HepG2 (cell line): ENCODE results near the gene TLK1. TPM values are rescaled to one million over a fixed set of nuclear protein-coding genes. Genes with fewer than 3 reads are reported as not detected.
A peak's percentile ranks its signal among the peaks of the same experiment; 100 is the strongest.

ENCODE experiments used
- ATAC-seq: fragments of 200-7000 bp; cut with Tn5 transposase; 3 replicates; pipeline ENCODE4 v1.9.1; 2020; ENCODE audit warnings: mild to moderate bottlenecking, moderate library complexity
- BruUV-seq: library from RNA; stranded (reverse); fragments of 400-500 nt; replicated peaks from 2 replicates; lab custom pipeline; 2021; lab: Mats Ljungman, UMichigan
- CTCF ChIA-PET: fragments of 300-600 bp; formaldehyde crosslinking; extraction: SDS; loops from one replicate; lab custom pipeline; 2021; ENCODE audit warnings: low total read pairs, inconsistent platforms, low intra/inter-chr PET ratio; lab: Yijun Ruan, JAX
- POLR2A ChIA-PET: fragments of 350-600 bp; sonication (Branson Sonifier 250); formaldehyde crosslinking; loops from one replicate; lab custom pipeline; 2020; ENCODE audit warnings: antibody characterized with exemption, inconsistent platforms; lab: Yijun Ruan, JAX
- DNase-seq: peaks from one replicate; pipeline ENCODE4 v3.0.0-alpha.2; 2015; ENCODE audit warnings: low spot score
- FAIRE-seq: peaks from 3 replicates; lab custom pipeline; 2011; peaks lifted over from hg19 to GRCh38; lab: Jason Lieb, UNC
- H2AFZ ChIP-seq: one replicate; pipeline ENCODE4 v1.6.1; 2011; ENCODE audit warnings: low read length, inconsistent platforms
- H3K27ac ChIP-seq: fragments of 300-600 bp; 3 replicates; pipeline ENCODE4 v1.8.0; 2011; ENCODE audit warnings: mixed run types, mild to moderate bottlenecking, mixed read lengths, low read length, inconsistent platforms; ENCODE audit not compliant: insufficient read depth; ENCODE audit errors: extremely low read length
- H3K27me3 ChIP-seq, 2 experiments: fragments of 200-600 bp in 1 of 2; 2 replicates in 1 of 2; 3 replicates in 1 of 2; pipeline versions ENCODE4 v1.6.0 to v1.8.0; 2011; ENCODE audit warnings: low read length in 2 of 2, mild to moderate bottlenecking in 2 of 2, moderate library complexity in 2 of 2, inconsistent platforms in 1 of 2; ENCODE audit not compliant: insufficient read depth in 2 of 2, control insufficient read depth in 1 of 2
- H3K36me3 ChIP-seq, 2 experiments: fragments of 200-600 bp in 1 of 2; replicated peaks in 1 of 2; 2 replicates in 1 of 2; 3 replicates in 1 of 2; pipeline versions ENCODE4 v1.5.1 to v1.8.0; 2011; ENCODE audit warnings: low read length in 2 of 2, inconsistent platforms in 1 of 2; ENCODE audit not compliant: insufficient read depth in 2 of 2, control insufficient read depth in 1 of 2
- H3K4me1 ChIP-seq: 2 replicates; pipeline ENCODE4 v1.5.1; 2012; ENCODE audit warnings: low read length, inconsistent platforms; ENCODE audit not compliant: insufficient read depth
- H3K4me2 ChIP-seq: 2 replicates; pipeline ENCODE4 v1.6.0; 2011; ENCODE audit warnings: low read depth, low read length, inconsistent platforms
- H3K4me3 ChIP-seq, 3 experiments: fragments of 200-600 bp in 1 of 3; sonication (generic), shearing (Covaris generic) in 1 of 3; replicated peaks in 1 of 3; 2 replicates each; pipeline ENCODE4 v1.5.1; 2011 to 2016; ENCODE audit warnings: low read length in 3 of 3, inconsistent platforms in 2 of 3, low read depth in 2 of 3, mild to moderate bottlenecking in 2 of 3, control low read depth in 1 of 3, mixed read lengths in 1 of 3; ENCODE audit not compliant: insufficient read depth in 1 of 3
- H3K79me2 ChIP-seq: one replicate; pipeline ENCODE4 v1.6.1; 2011; ENCODE audit warnings: low read length, inconsistent platforms; ENCODE audit not compliant: insufficient read depth
- H3K9ac ChIP-seq: 2 replicates; pipeline ENCODE4 v1.6.0; 2011; ENCODE audit warnings: mild to moderate bottlenecking, low read depth, low read length, inconsistent platforms; ENCODE audit not compliant: insufficient read depth
- H3K9me3 ChIP-seq: 2 replicates; pipeline ENCODE4 v1.5.1; 2012; ENCODE audit warnings: mild to moderate bottlenecking, low read length
- H4K20me1 ChIP-seq: 2 replicates; pipeline ENCODE4 v1.6.0; 2011; ENCODE audit warnings: inconsistent platforms, mild to moderate bottlenecking, low read length, moderate library complexity; ENCODE audit not compliant: insufficient read depth
- MAFF ChIP-seq: IDR thresholded peaks from 2 replicates; pipeline ENCODE4 v1.6.1; 2011; ENCODE audit warnings: low read depth, low read length, improper control_type of control experiment
- MAFK ChIP-seq, 2 experiments: IDR thresholded peaks in 1 of 2; conservative IDR thresholded peaks in 1 of 2; 2 replicates each; pipeline ENCODE4 v1.6.1; 2011; ENCODE audit warnings: improper control_type of control experiment in 2 of 2, low read length in 2 of 2
- YEATS4 ChIP-seq: sonication (generic); formaldehyde crosslinking; IDR thresholded peaks from 2 replicates; pipeline ENCODE4 v1.4.0; 2020; ENCODE audit warnings: missing genetic modification reagents, borderline replicate concordance
- ZNF180 ChIP-seq: sonication (generic); formaldehyde crosslinking; IDR thresholded peaks from 2 replicates; pipeline ENCODE4 v1.4.0; 2020; ENCODE audit warnings: low read depth, missing genetic modification reagents, borderline replicate concordance
- ZNF205 ChIP-seq: IDR thresholded peaks from 2 replicates; pipeline ENCODE4 v1.6.1; 2018; ENCODE audit warnings: missing biosample characterization, missing genetic modification reagents
- ZNF446 ChIP-seq: sonication (generic); formaldehyde crosslinking; IDR thresholded peaks from 2 replicates; pipeline ENCODE4 v1.5.0; 2020; ENCODE audit warnings: mild to moderate bottlenecking, missing genetic modification reagents
- ZNF652 ChIP-seq: IDR thresholded peaks from 2 replicates; pipeline ENCODE4 v1.6.1; 2016; ENCODE audit warnings: low read depth, borderline replicate concordance
- WGBS: methylation state at CpG from one replicate; pipeline ENCODE4 v1.1.6; 2017; ENCODE audit warnings: low lambda C conversion rate; 5-methylcytosine and 5-hydroxymethylcytosine counted together
- in situ Hi-C: cut with HindIII; loops from 2 replicates; pipeline ENCODE4 v1.10.0; 2017; ENCODE audit warnings: low pct_unique_long_range_greater_than_20kb; ENCODE audit not compliant: extremely low pct_ligation_motif_present
- intact Hi-C: fragments of 100-400 bp; cut with micrococcal nuclease; formaldehyde crosslinking; loops from one replicate; pipeline ENCODE4 v1.10.0; 2022; ENCODE audit not compliant: unreplicated experiment
- polyA plus RNA-seq, 8 experiments: library from polyadenylated mRNA; depleted of rRNA in 3 of 8; stranded (reverse) in 7 of 8; unstranded in 1 of 8; fragments of >200 nt; fragmentation: Illumina TruSeq in 4 of 8; extraction: Trizol in 4 of 8; gene quantifications; 2 replicates each; pipeline versions ENCODE4 v1.2.1 to v1.2.3, GENCODE V29; 2011 to 2016; ENCODE audit warnings: low read depth in 4 of 8, missing spikeins in 1 of 8, mixed read lengths in 1 of 8; ENCODE audit not compliant: insufficient read depth in 1 of 8
- total RNA-seq, 5 experiments: library from RNA; depleted of rRNA; stranded (reverse); fragments of >200 nt; fragmentation: Illumina TruSeq; extraction: Trizol; gene quantifications; 2 replicates each; pipeline ENCODE4 v1.2.3, GENCODE V29; 2016; ENCODE audit warnings: low read depth in 1 of 5

The TLK1 gene
- total and polyA plus RNA-seq, 2 of the 13 experiments (the other 11 are each of a cell fraction or from before 2014, with no cell fraction given) = 16.8 to 28.7 TPM

DNA sequence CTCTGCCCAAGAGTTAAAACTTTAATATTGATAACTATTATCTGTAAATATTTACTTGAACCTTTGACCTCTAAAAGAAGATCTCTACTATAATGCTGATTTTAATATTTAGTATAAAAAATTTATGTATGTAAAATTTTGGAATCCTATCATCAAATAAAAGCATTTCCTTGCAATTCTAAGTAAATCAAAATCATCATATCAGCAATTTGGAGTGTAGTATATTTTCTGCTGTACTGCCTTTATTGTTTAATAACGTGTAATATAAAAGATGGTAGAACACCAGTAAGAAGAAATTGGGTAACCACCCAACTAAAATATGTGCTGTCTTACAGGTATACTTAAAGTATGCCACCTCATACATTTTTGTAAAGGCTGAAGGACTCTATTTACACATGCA, 94.6 kb downstream of the TLK1 start:
- Histone ChIP-seq H3K4me2 (no peak overlapping the region), H3K27me3 (no peaks in the 10 kb centered on the region), H3K4me3 (no peak overlapping the region), H2AFZ (no peak overlapping the region), H3K27ac (no peak overlapping the region), H4K20me1 (no peaks in the 10 kb centered on the region), H3K79me2 (peaks cover 2% of the 10 kb centered on the region), H3K4me1 (no peaks in the 10 kb centered on the region), H3K9ac (no peak overlapping the region), H3K9me3 (no peaks in the 10 kb centered on the region), H3K36me3 (0 out of 5 replicates have a peak, but pooled peaks cover 2 to 5% of the 10 kb centered on the region in 2 experiments)
- DNase-seq (no peak), ATAC-seq (no peak), FAIRE-seq (no peak)
- WGBS = 98% methylated on average over 1 of the region's 1 CpG
- in situ Hi-C loops = no loop called here
- CTCF ChIA-PET = no interaction called here
- BruUV-seq = no TSS peak
- no peak for TF ChIP-seq ZNF446
- peak; percentile 73 to 85 for TF ChIP-seq MAFK (conservative IDR thresholded peaks at IDR 0.05 in 1 of 2, IDR thresholded peaks at IDR 0.05 in 1 of 2; ENCODE audit: low read length in 2 of 2)
- peak; percentile 81 for TF ChIP-seq MAFF
- no peak for TF ChIP-seq ZNF180 (CRISPR knock-in tag)
- POLR2A ChIA-PET = no interaction called here
- intact Hi-C loops = no loop called here

DNA sequence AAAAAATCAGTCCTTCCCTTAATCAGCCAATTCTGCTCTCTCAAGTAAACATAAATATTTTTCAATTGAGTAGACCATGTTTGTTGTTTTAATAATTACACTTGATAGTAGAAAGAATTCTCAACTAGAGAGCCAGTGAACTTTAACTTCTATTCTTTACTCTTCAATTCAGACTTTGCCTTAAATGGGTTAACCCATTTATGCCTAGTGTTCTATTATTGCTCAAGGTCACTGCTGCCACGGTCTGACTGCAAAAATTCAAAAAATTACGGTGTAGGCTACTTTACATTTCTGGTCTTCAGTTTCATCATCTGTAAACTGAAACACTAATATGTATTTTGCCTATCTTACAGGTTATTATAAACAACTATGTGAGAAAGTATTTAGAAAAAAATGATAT, 103.1 kb downstream of the TLK1 start:
- H4K20me1 ChIP-seq = no peaks in the 10 kb centered on the region
- ATAC-seq (no peak), DNase-seq (no peak), FAIRE-seq (no peak)
- peaks cover 9 to 68% of the 10 kb centered on the region in 2 experiments for H3K36me3 ChIP-seq
- H3K4me1 ChIP-seq = peaks cover 13% of the 10 kb centered on the region
- in situ Hi-C loops (no loop called here), intact Hi-C loops (loop anchor here (10.0 kb wide), 1 partner anchor 357 kb away; no protein-coding TSS in a partner anchor)
- H3K79me2 ChIP-seq = peaks cover 2% of the 10 kb centered on the region
- no peaks in the 10 kb centered on the region for H3K27me3 ChIP-seq
- no peaks in the 10 kb centered on the region for H3K9me3 ChIP-seq
- ChIA-PET CTCF (no interaction called here), POLR2A (no interaction called here)
- H3K9ac ChIP-seq = no peak overlapping the region
- H3K4me3 ChIP-seq = no peak overlapping the region
- 53% methylated on average over 2 of the region's 2 CpGs for WGBS
- H2AFZ ChIP-seq = no peak overlapping the region
- no peak overlapping the region for H3K4me2 ChIP-seq
- BruUV-seq = no TSS peak
- TF ChIP-seq ZNF205 (CRISPR knock-in tag) (peak; percentile 90), ZNF652 (CRISPR knock-in tag) (peak; percentile 85), YEATS4 (CRISPR knock-in tag) (no peak)
- no peak overlapping the region for H3K27ac ChIP-seq
